HG02840 (cell line): ENCODE data around the gene NCOA7.

Source experiments
- ATAC-seq: cut with Tn5 transposase; IDR thresholded peaks from one replicate; pipeline ENCODE4 v1.9.1; 2021; ENCODE audit warnings: mild to moderate bottlenecking, moderate library complexity, moderate number of reproducible peaks; ENCODE audit not compliant: unreplicated experiment, low FRiP score

The NCOA7 gene, protein sequence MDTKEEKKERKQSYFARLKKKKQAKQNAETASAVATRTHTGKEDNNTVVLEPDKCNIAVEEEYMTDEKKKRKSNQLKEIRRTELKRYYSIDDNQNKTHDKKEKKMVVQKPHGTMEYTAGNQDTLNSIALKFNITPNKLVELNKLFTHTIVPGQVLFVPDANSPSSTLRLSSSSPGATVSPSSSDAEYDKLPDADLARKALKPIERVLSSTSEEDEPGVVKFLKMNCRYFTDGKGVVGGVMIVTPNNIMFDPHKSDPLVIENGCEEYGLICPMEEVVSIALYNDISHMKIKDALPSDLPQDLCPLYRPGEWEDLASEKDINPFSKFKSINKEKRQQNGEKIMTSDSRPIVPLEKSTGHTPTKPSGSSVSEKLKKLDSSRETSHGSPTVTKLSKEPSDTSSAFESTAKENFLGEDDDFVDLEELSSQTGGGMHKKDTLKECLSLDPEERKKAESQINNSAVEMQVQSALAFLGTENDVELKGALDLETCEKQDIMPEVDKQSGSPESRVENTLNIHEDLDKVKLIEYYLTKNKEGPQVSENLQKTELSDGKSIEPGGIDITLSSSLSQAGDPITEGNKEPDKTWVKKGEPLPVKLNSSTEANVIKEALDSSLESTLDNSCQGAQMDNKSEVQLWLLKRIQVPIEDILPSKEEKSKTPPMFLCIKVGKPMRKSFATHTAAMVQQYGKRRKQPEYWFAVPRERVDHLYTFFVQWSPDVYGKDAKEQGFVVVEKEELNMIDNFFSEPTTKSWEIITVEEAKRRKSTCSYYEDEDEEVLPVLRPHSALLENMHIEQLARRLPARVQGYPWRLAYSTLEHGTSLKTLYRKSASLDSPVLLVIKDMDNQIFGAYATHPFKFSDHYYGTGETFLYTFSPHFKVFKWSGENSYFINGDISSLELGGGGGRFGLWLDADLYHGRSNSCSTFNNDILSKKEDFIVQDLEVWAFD

GRCh38 chr6:125790358-125791150 lies at the start of gene NCOA7:
Gene NCOA7 (plus strand): TSS chr6:125790960. CDS start chr6:125815355, 24,395 bp downstream.
- ATAC-seq, result peak; percentile 66

DNA sequence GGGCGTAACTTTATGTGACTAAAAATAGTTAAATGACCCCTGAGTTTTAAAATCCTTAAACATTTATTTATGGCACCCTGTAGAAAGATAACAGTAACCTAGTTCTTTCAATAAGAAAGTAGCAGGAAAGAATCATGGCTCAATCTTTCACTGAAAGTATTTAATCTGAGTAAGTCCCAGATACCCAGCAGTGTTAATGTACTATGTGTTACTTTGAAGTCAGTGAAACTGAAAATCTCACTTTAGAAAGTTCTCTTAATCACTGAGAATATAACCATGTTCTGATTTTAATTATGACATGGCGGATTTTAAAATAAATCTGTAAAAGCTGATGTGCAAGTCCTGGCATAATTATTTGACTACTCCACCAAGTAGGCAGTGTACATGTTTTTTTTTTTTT lies 49.4 kb upstream of the NCOA7 start:
- no peak for ATAC-seq

DNA sequence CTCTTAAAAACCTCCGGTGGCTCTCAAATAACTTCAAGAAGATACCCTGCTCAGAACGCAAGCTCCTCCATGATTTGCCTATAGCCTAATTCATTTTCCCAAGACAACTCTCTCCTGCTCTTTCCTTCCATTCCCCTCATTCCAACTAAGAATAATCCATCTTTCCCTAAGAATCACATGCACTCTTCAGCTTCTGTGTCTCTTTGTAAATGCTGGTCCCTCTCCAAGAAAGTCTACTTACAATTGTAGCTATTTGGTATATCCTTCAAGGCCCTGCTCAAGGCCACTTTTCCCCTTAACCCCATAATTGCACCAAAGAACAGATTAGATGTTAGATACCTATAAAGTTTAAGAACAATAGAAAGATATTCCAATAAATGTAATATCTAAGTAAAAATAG lies 48.7 kb upstream of the NCOA7 start:
- no peak for ATAC-seq

DNA sequence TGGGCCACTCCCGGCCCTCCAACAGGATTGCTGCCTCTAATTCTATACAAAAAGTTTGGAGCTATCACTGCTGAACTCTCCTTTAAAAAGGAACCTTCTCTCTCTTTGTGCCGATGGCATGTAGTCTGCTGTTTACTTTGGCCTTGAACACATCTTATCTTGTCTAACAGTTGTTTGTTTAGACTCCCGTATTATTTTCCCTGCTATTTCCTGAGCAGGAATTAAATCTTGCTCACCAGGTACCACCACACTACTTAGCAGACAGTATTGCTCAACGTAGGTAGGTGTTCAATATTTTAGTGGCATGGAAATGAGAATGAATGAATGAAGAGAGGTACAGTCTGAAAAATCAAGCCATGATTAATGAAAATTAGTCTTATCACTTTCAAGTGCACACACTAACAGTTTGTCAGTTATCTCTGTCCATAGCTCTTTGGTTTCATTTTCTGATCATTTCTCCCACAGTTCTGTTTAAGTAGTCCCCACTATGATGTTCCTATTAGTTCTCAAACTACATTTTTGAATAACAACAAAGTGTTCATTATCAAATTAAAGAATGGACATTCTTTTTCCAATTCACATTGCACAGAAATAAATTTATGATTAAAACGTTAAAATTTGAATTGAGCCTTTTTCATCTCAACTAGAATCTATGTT lies 48.2 kb upstream of the NCOA7 start:
- no peak for ATAC-seq

DNA sequence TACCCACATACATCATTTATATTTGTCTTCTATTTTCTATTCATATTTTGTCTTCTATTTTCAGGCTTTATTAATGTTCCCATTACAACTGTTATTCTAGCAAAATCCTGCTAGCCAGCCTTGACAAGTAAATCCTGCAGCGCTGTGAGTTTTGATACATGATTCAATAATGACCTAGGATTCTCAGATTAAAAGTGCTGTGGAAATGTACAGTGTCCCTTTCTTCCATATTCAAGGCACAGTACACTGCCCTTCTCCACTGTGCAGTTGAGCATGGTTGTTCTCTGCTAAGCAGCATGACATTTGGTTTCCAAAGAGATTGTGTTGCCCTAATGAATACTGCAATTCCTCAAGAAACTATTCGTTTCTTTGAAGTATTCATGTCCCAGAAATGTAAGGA lies 47.2 kb upstream of the NCOA7 start:
- ATAC-seq, result no peak

- no peak for ATAC-seq
These were observed 45.3 kb upstream of the NCOA7 start for GRCh38 chr6:125745281-125746018.

DNA sequence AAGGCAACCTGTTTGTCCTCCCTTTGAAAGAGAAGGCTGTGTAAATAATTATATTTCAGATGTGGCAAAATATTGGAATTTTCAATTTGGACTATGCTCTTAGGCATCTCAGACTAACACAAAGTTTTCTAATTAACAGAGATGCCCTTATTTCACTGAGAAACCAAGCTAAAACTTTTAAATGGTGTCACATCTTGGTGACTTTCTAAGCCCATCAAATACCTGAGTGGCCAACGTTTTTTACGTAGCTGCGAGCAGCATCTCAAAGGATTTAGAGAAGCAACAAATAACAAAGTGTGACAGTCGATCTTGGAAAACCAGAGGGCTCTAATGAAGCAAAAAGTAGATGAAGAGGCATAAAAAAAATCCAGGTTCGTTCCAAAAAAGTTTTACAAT lies 44.7 kb upstream of the NCOA7 start:
- no peak for ATAC-seq

DNA sequence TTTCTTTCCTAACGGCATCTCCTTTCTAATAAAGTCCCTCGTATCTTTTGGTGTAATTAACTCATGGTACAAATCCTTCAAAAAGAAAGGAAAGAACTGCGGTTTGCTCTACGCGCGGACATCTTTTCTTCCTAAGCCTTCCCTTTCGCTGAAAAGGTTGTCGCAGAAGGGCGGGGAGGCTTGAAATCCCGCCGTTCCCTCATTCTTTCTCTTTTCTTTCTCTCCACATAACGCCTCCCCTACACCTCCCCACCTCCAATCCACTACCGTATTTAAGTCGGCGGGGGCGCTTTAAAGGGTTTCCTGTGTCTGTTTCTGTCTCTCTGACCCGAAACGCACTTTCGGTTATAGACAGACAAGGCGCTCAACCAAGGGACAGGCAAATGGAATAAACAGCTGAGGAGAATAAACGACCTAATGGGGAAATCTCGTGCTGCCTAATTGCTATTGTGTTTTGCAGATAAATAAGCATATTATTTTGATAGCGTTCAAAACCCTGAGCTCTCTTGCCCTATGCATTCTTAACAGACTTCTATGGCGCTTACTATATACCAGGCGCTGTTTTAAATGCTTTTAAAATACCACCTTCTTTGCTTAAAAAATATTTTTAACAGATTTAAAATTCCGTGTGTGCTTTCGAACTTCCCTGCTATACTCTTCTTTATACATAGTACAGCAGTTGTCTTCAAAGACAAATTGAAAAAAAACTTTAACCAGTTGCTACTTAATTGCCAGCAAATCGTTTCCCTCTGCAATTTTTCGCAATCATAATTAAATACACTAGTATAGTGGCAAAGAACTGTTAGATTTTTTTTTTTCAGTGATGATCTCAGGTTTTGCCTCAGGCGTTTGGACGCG lies 43.8 kb upstream of the NCOA7 start:
- ATAC-seq, result peak; percentile 48

- ATAC-seq, result no peak
These were observed 43.0 kb upstream of the NCOA7 start for GRCh38 chr6:125747589-125748405.

GRCh38 chr6:125748406-125749172 lies 42.2 kb upstream of the NCOA7 start:
- no peak for ATAC-seq

DNA sequence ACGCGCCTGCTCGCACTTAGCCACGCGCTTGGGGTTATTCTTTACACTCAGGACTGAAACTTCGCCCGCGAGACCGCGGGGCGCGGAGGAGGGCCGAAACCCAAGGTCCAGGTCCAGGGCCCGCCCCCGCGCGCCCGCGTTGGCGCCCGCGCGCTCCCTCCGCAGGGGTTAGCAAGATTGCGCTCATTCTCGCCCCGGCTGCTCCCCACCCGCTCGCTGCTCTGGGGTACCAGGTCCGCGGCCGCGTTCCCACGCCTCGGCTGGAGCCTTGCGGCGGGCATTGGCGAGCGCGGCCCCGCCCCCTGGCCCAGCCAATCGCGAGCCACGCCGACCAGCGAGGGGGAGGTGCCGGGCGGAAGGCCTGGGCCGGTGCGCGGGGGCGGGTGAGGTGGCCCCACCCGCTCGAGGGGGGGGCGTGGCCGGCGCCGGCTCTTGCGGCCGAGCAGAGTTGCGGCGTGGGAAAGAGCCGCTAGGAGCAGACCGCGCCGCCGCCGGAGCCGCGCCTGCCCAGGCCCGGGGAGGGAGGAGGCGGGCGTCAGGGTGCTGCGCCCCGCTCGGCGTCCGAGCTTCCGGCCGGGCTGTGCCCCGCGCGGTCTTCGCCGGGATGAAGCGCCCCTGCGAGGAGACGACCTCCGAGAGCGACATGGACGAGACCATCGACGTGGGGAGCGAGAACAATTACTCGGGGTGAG lies 41.4 kb upstream of the NCOA7 start, which contains the start of gene HEY2:
Gene HEY2, plus strand, starts transcription at position 460 of the 692 bp plus-strand sequence. Its CDS starts 145 bp downstream, at position 605.
- ATAC-seq, result peak; percentile 81

GRCh38 chr6:125749865-125750691 lies 40.7 kb upstream of the NCOA7 start:
- ATAC-seq, result no peak

GRCh38 chr6:125750692-125751333 lies 39.9 kb upstream of the NCOA7 start:
- ATAC-seq, result no peak

- ATAC-seq, result no peak
These were observed 39.3 kb upstream of the NCOA7 start for GRCh38 chr6:125751334-125751916.
